ENCODE results near the gene ADCK1. TPM values are rescaled to one million over a fixed set of nuclear protein-coding genes. Genes with fewer than 3 reads are reported as not detected.
"Not testable (repeated sequence)": the region's sequence is repeated elsewhere in the genome, so short reads cannot be mapped to it uniquely, and the experiment has no call there.

Gene ADCK1
- total RNA-seq, 1 donor = 5.2 TPM

DNA sequence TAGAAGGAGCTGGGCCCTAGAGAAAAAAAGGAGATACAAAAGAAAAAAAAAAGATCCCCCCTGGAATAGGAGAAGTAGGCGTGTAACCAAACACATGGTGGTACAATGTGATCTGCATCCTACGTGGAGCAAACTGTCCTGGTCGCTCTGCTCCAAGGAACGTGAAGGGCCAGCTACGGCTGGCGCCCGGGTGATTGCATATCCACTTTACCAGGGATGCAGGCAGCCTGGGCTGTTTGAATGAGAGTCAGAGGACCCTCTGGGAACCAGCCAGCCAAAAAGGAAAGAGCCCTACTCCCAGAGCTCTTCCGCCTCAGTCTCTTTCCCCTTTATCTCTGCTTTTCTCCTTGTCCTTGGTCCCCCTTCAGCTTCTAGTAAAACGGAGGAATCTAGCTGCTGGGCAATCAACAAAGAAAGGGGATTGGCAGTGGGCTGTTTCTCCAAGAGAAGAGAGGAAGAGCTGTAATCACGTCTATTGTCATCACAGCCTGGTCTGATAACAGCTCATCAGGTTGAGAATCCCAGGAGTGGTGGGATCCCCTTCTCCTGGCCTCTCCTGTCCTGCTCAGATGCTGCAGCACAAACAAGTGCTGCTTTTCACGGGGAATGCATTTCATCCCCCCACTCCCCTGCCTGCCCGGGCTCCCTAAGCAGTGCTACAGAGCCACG, 156.0 kb downstream of the ADCK1 start:
- DNase-seq (ENCODE audit: low read depth) = no peak
- no peak overlapping the region for H3K4me3 ChIP-seq (ENCODE audit: low read depth, low read length)
- TF ChIP-seq, protein P1, sequence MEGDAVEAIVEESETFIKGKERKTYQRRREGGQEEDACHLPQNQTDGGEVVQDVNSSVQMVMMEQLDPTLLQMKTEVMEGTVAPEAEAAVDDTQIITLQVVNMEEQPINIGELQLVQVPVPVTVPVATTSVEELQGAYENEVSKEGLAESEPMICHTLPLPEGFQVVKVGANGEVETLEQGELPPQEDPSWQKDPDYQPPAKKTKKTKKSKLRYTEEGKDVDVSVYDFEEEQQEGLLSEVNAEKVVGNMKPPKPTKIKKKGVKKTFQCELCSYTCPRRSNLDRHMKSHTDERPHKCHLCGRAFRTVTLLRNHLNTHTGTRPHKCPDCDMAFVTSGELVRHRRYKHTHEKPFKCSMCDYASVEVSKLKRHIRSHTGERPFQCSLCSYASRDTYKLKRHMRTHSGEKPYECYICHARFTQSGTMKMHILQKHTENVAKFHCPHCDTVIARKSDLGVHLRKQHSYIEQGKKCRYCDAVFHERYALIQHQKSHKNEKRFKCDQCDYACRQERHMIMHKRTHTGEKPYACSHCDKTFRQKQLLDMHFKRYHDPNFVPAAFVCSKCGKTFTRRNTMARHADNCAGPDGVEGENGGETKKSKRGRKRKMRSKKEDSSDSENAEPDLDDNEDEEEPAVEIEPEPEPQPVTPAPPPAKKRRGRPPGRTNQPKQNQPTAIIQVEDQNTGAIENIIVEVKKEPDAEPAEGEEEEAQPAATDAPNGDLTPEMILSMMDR (IDR thresholded peaks at IDR 0.05; ENCODE audit: insufficient read depth, low read length) = no peak

DNA sequence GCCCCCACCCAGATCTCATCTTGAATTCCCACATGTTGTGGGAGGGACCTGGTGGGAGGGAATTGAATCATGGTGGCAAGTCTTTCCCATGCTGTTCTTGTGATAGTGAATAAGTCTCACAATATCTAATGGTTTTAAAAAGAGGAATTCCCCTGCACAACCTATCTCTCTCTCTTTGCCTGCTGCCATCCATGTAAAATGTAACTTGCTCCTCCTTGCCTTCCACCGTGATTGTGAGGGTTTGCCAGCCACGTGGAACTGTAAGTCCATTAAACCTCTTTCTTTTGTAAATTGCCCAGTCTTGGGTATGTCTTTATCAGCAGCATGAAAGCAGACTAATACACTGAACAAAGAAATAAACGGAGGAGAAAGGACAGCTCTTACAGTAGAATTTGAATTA, 159.8 kb downstream of the ADCK1 start:
- H3K4me3 ChIP-seq (ENCODE audit: low read depth, low read length); DNase-seq (ENCODE audit: low read depth): not testable (repeated sequence)

GRCh38 chr14:77961847-77962580, 162.1 kb downstream of the ADCK1 start:
- TF ChIP-seq, protein P1 (IDR thresholded peaks at IDR 0.05; ENCODE audit: insufficient read depth, low read length) = no peak
- H3K4me3 ChIP-seq (ENCODE audit: low read depth, low read length) = no peak overlapping the region
- DNase-seq (ENCODE audit: low read depth) = no peak

DNA sequence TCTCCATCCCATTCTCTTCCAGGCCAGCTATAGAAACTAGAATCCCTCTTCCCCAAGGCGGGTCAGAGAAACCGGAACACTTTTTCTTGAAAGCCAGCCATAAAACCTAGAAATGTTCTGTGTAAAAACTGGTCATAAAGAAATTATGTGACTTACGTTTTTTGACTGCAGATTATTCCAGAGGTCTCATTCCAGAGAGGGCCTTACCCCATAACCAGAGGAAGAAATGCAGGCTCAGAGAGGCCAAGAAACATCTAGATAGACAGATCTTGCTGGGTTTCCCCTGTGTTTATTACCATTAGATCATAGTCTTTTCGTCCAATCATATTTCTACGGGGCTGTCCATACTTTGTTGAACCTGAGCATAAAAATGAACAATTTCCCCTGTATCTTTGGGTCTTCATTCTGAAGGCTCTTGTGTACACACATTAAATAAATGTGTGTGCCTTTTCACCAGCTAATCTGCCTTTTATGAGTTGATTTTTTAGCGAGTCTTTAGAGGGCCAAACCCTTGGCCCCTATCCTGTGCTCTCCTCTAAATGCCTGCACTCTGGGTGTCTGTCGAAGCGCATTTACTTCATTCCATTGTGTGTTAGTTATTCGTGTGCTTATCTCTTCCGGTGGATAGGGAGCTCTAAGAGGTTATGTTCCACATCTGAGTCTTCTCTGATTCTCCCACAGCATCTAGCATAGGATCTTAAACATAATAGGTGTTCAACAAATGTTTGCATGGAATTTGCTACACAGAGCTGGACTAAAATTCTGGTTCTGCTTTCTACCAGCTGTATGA, 163.0 kb downstream of the ADCK1 start:
- H3K4me3 ChIP-seq (ENCODE audit: low read depth, low read length) = no peak overlapping the region
- TF ChIP-seq, protein P1 (IDR thresholded peaks at IDR 0.05; ENCODE audit: insufficient read depth, low read length) = no peak
- peak; percentile 4 for DNase-seq (ENCODE audit: low read depth)

GRCh38 chr14:77964586-77964985, 164.7 kb downstream of the ADCK1 start:
- no peak overlapping the region for H3K4me3 ChIP-seq (ENCODE audit: low read depth, low read length)
- TF ChIP-seq, protein P1 (IDR thresholded peaks at IDR 0.05; ENCODE audit: insufficient read depth, low read length) = no peak
- no peak for DNase-seq (ENCODE audit: low read depth)

- no peak overlapping the region for H3K4me3 ChIP-seq (ENCODE audit: low read depth, low read length)
- TF ChIP-seq, protein P1 (IDR thresholded peaks at IDR 0.05; ENCODE audit: insufficient read depth, low read length) = no peak
- no peak for DNase-seq (ENCODE audit: low read depth)
These were observed 165.1 kb downstream of the ADCK1 start for GRCh38 chr14:77965050-77965449.

- TF ChIP-seq, protein P1 (IDR thresholded peaks at IDR 0.05; ENCODE audit: insufficient read depth, low read length) = no peak
- H3K4me3 ChIP-seq (ENCODE audit: low read depth, low read length) = peak overlapping the region; percentile 48
- peak; percentile 15 for DNase-seq (ENCODE audit: low read depth)
These were observed 166.1 kb downstream of the ADCK1 start for GRCh38 chr14:77965919-77966435.
